HG03460 (cell line): ENCODE measurements around the gene DOK1.
"Not testable (repeated sequence)": the region's sequence is repeated elsewhere in the genome, so short reads cannot be mapped to it uniquely, and the experiment has no call there.

Experiments
- ATAC-seq: cut with Tn5 transposase; IDR thresholded peaks from one replicate; pipeline ENCODE4 v1.9.1; 2021; ENCODE audit not compliant: unreplicated experiment

The DOK1 gene

DNA sequence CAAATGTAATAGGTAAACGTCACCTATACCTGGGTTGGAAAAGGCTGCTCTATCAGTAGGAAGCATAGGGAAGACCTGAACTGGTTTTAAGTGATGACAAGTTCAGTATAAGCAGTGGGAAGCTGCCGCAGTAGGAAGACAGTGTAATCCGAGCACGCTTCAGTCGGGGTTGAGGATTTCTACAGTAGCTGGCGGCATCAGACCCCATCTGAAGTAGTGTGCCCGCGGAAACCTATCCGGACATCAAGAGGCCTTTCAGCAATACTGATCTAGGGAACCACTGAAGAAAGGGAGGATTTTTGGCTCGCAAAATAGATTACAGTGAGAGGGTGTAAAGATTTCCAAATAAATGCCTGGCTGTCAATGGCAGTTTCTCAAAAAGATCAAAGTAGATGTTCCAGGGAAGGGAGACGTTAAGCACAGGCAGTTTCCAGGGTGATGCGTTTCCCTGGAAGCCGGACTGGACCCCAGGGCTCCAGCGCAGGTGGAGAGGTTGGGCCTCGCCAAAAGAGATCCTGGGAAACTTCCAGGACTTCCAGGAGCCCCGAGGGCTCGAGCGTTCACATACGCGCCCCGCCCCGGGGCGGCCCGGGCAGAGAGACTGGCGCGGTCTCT is 6.1 kb upstream of the DOK1 start:
- ATAC-seq: no peak

DNA sequence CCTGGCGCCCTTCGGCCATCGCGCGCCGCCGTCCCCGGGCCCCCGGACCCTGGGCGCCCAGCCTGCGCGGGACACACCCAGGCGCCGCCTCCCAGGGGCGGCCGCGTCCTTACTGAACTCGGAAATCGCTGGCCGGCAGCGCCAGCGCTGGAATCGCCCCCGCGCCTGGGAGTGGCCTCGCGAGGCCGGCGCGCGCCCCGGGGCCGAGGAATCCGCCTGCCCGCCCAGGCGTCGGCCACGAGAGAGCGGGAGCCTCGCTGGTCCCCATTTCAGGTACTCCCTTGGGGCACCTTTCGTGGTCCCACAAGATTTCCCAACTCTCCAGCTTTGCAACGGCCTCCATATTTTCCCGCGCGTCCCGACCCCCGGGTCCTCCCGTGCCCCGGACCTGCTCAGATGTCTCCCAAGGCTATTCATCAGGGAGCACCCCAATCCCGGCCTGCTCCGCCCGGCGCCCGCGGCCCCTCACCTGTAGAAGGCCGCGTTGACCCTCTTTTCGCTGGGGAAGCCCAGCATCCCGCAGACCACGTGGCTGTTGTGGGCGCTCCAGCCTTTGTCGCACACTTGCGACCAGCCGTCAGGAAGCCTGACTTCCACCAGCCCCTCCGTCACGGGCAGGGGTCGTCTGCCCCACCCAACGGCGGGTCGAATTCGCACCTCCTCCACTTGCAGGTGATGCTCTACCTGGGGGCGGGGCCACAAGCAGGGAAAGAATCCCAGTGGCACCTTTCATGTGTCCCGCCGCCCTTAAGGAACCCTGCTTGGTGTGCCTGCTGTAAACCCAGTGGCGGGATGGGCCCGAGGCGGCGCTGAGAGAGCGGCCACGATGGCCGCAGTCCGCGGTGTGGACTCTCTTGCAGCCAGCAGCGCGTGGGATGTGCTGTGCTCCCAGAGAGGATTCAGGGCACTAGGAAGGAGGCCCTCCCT is 5.4 kb upstream of the DOK1 start:
- ATAC-seq: no peak

GRCh38 chr2:74550231-74550630 is 4.3 kb upstream of the DOK1 start:
- ATAC-seq: no peak

DNA sequence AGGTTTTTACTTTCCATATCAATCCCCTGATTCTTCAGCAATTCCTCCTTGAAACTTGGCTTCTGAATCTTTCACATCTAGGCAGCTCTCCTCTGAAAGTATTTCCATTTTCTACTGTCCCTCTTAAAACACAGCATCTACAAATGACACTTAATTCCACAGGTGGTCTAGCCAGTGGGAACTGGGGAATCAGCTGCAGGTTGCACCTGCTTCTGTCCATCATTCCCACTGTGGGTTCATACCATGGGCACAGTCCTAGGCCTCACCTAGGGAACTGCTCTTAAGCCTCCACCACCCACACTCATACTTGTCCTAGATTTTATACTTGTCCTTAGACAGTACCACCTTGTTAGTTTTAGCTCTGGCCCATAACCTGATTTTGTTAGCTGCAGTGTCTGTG is 3.0 kb upstream of the DOK1 start:
- no peak for ATAC-seq

- ATAC-seq: no peak
These were observed 2.3 kb upstream of the DOK1 start for GRCh38 chr2:74551942-74552913.

DNA sequence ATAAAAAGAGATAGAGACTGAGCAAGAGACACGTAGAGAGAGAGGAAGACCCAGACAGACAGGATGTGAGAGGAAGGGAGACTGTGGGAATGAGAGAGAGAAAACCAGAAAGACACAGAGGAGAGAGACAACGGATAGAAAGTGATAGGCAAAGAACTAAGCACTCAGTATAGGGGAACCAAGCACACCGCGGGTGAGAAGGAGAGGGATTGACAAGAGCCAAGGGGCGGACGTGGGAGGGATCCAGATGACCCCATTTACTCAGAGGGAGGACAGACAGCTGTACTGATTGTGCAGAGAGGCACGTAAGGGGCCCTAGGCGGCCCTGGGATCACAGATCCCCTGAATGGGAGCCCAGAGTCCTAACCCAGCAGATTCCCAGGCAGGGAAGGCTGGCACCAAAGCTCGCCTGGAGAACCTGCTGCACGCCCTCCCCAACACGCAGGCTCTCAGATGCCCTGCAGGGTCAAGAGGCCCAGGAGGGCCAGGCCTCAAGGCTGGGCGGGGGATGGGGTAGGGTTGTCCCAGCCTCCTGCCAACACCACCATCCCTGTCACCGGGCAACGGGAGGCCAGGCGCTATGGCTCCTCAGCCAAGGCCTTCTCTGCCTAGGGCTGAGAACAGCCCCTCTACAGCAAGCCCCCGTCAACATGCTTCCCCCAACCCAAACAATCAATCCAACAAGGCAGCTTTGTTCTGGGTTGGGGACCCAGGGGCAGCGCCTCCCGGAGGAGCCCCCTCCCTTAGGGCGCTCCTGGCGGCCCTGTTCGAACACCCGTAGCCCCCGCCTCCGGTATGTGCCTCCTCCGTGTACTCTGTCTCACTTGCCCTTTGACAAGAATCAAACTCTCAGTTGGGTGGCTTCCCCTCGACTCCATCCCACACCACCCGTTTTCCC is 1.4 kb upstream of the DOK1 start:
- no peak for ATAC-seq

DNA sequence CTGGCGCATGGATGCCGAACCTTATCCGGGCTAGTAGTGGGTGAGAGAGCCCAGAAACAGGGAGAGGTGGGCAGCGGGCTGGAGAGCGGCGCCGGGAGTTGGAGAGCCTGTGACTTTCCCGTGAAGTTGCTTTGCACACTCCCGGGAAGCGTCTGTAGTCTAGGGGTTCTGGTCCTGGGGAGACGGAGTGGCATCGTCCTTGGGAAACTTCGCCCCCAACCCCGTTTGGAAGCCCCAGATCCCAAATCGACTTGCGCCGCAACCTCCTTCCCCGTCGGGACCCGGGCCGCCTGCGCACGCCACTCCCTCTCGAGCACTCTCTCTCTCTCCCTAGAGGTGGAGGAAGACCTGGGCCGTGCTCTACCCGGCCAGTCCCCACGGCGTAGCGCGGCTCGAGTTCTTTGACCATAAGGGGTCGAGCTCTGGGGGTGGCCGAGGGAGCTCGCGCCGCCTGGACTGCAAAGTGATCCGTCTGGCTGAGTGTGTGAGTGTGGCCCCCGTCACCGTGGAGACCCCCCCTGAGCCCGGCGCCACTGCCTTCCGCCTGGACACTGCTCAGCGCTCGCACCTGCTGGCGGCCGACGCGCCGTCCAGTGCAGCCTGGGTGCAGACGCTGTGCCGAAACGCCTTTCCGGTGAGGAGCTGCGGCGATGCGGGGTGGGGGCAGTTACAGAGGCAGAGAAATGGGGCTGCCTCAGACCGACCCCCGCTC is 456 bp downstream of the DOK1 start:
- ATAC-seq: peak; percentile 50

- ATAC-seq: no peak
These were observed 1.1 kb downstream of the DOK1 start for GRCh38 chr2:74555610-74556103.

DNA sequence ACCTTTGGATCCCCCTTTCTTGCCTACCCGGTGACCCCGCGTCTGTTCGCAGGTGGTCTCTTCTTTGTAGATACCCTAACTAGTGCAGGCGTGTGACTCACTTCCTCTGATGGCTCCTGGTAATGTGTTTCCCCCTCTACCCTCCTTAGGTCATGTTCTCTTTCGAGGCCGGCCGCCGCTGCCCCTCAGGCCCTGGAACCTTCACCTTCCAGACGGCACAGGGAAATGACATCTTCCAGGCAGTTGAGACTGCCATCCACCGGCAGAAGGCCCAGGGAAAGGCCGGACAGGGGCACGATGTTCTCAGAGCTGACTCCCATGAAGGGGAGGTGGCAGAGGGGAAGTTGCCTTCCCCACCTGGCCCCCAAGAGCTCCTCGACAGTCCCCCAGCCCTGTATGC is 1.6 kb downstream of the DOK1 start:
- no peak for ATAC-seq

GRCh38 chr2:74556831-74557370 is 2.4 kb downstream of the DOK1 start:
- ATAC-seq: no peak

- no peak for ATAC-seq
These were observed 4.0 kb downstream of the DOK1 start for GRCh38 chr2:74558284-74559230.

DNA sequence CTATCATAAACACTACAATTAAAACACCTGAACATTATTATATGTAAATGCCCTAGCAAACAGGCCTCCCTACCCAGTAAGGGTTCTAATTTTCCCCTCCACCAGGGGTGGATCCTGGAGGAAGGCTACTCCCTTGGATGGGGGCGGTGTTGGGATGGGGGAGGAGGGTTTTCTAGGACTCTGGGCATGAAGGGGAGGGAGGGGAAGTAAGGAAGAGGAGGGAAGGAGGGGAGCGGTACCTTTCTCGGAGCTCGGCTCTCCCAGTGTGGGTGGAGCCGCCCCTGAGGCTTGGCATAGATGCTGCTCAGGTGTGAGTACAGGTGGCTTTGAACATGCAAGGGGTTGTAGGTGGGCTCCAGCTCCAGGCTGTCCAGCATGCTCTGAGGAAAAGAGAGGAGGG is 5.4 kb downstream of the DOK1 start:
- no peak for ATAC-seq

DNA sequence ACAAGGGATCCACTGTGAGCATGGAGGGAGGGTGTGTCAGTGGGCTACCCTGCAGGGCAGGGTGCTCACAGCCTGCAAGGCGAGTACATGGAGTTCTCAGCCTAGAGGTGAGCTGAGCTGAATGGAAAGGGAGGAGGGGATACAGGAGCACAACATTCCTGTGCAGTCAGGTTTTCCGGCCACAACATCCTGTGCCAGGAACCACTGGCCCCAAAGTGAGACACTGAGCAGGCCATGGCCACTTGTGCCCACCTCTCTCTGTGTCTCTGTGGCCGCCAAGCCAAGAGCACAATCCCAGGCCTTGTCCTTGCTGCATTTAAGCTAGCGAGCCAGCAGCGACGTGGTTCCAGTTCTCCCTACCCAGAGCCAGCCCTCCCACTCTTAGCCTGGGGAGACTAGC is 6.1 kb downstream of the DOK1 start:
- ATAC-seq: no peak

- ATAC-seq: not testable (repeated sequence)
These were observed 6.5 kb downstream of the DOK1 start for GRCh38 chr2:74561022-74561421.

DNA sequence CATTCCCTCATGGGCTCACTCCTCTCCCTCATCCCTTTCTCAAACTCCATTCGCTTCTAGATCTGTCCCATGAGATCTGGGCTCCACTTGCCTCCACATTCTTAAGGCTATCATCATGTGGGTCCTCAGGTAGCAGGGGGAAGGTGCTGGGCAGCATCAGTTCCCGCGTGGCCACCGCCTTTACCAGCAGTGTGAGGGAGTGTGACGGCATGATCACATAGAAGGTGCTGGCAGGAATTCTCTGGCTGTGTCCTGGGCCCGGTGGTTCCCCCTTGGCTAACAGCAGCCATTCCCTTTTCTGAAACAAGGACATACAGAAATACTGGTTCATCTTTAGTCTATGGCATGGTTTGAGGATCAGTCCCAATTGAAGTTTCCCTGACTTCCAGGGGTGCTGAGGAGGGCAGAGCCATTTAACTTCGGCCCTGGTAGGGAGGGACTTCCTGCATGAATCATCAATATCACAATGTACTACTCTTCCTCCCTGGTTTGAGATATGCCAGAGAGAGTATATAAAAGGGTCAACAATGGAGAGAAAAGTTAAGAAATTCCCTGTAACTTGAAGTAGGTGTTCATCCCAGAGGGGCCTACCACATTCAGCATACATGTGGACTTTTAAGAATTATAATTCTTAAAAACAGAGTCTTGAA is 7.7 kb downstream of the DOK1 start:
- no peak for ATAC-seq

GRCh38 chr2:74564222-74564621 is 9.7 kb downstream of the DOK1 start:
- ATAC-seq: no peak

- ATAC-seq: no peak
These were observed 11.7 kb downstream of the DOK1 start for GRCh38 chr2:74566076-74566753.
